Measurements from ENCODE around the gene FASTKD1.

FASTKD1 gene

GRCh38 chr2:169495310-169495928 lies 78.2 kb downstream of the FASTKD1 start:
- DNase-seq = no peak

GRCh38 chr2:169493360-169493759 lies 80.3 kb downstream of the FASTKD1 start:
- no peak for DNase-seq

GRCh38 chr2:169491378-169491777 lies 82.3 kb downstream of the FASTKD1 start:
- no peak for DNase-seq

- DNase-seq = no peak
These were observed 82.8 kb downstream of the FASTKD1 start for GRCh38 chr2:169490834-169491233.

GRCh38 chr2:169486487-169486886 lies 87.2 kb downstream of the FASTKD1 start:
- DNase-seq = no peak

- no peak for DNase-seq
These were observed 88.0 kb downstream of the FASTKD1 start for GRCh38 chr2:169485650-169486138.

GRCh38 chr2:169480079-169480465 lies 93.6 kb downstream of the FASTKD1 start:
- no peak for DNase-seq
